ENCODE results near the gene INPP5E.

INPP5E gene

GRCh38 chr9:136401173-136401922, 38.3 kb downstream of the INPP5E start:
- DNase-seq, result no peak

- peak; percentile 91 for DNase-seq
Measured at GRCh38 chr9:136400038-136400834, 39.4 kb downstream of the INPP5E start, which contains the start of gene SNAPC4. SNAPC4 (minus strand) TSS chr9:136400170; CDS start chr9:136398428, 1,742 bp downstream.

DNA sequence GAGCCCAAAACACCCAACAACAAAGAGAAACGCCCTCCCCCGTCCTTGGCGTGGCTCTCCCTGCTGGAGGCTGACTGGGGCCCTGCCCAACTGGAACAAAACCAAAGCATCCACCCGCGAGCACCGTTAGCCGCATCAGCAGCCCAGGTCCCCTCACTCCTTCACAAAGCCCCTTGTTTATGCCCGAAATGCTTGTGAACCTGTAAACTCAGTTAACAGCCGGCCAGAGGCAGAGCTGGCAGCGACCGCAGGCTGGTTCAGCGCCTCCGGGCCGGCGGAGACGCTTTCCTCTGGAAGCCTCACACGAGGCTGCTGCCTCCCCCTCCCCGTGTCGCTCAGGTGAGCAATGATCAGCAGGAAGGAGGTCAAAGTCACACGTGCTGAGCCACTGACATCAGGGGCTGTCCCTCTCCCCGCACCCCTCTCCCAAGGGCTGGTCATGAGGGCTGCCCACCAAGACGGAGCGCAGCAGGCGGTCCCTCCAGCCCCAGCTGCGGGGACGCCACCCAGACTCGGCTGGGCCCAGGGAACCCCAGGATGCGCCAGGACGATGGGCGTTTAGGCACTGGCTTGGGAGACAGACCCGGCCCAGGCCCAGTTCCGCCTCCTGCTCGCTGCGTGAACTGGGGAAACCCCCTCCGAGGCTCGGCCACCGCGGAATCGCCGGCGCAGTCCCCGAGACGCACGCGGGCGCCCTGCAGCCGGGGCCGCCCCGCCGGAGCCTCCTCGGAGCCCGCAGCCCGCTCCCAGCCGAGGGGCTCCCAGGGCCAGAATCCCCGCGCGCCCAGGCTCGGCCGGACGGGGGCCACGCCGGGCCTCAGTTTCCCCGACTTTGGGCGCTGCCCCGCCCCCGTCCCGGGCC, 40.2 kb downstream of the INPP5E start:
- DNase-seq, result peak; percentile 52

DNA sequence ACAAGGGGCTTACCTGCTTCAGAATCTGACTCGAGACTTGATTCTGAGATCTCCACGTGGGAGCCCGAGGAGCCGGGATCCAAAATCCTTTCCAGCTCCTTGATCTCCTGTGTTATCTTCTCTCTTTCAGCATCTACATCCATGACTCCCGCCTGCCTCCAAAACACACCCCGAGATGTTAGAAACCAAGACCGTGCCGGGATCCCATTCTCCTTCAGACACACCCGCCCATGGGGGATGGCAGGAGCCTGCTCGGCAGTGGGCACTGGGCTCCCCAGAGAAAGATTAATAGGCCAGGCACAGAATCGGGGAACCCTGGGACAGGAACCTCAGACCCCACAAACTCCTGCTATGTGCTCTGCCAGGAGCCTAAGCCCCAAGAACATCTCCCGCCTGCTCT, 41.4 kb downstream of the INPP5E start:
- no peak for DNase-seq

DNA sequence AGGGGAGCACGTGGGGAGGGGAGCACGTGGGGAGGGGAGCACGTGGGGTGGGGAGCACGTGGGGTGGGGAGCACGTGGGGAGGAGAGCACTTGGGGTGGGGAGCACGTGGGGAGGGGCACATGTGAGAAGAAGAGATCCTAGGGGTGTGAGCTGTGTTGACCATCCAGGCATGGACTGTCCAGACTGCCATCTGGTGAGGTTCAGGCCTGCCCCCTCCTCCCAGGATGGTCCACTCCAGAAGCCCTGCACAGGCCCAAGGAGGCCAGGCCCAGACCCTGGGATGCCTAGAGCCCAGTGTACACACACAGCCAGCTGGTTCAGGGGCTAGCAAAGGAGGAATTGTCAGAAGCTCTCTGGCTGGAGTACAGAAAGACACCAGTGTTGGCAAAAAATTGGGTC, 42.0 kb downstream of the INPP5E start:
- no peak for DNase-seq

DNA sequence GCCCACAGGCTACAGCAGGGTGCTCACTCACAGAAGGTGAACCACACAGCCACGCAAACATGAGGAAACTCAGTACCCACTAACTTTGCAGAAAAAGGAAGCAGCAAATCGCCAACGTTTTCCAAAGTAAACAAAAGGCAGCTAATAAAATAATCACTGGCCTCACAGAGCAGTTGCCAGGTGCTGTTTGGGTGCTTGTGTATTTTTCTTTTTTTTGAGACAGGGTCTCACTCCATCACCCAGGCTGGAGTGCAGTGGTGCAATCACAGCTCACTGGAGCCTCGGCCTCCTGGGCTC, 43.5 kb downstream of the INPP5E start:
- DNase-seq, result no peak

DNA sequence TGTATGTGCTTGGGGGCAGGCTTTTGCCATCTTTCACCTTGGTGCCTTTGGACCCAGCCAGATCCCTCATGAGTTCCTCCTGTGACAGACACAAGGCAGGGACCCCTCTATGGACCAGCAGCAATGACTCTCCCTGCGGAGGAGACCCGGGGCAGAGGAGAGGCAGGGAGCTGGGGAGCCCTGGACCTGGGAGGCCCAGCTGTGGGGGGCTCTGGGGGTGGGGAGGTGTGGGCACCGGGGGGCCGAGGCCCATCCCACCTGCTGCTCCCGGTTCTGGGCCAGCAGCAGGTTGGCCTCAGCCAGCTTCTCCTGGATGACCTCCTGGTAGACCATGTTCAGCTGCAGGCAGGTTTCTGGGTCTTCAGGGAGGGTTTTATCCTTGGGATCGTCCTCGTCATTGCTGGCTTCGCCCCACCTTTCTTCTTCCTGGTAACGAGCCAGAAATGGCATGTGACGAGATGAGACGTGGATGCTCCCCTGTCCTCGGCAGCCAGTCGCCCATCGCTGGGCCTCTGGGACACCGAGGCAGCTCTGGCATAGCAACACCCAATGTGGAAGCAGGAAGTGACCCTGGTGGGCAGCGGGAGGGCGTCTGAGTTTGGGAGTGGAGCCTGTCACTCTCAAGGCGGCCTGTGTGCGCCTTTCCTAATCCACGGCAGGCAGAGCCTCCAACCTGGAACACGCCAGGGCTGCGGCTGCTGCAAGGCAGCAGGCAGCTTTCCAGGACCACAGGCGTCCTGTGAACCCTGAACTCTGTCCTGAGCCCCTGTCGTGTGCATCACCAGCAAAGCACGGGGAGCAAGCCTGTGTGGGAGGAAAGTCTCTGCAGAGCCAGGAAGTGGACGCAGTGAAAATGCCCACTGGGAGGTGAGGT, 44.1 kb downstream of the INPP5E start:
- DNase-seq, result no peak

- DNase-seq, result no peak
Measured at GRCh38 chr9:136395020-136395340, 44.7 kb downstream of the INPP5E start.

GRCh38 chr9:136394312-136395019, 45.2 kb downstream of the INPP5E start:
- DNase-seq, result no peak

DNA sequence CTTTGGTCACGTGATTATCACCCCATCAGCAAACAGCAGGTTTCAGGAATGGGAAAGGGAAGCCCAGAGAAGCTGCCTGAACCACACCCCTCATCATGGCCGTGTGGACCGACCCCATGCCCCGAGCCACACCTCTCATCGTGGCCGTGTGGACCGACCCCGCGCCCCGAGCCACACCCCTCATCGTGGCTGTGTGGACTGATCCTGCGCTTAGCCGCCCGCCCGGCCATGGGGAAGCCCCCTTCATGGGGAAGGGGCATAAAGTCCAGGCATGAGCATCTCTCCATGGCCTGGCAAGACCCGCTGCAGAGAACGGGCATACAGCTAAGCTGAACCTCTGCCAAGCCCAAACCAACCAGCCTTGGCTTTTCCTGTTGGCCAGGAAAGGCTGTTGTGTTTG, 46.1 kb downstream of the INPP5E start:
- no peak for DNase-seq

DNA sequence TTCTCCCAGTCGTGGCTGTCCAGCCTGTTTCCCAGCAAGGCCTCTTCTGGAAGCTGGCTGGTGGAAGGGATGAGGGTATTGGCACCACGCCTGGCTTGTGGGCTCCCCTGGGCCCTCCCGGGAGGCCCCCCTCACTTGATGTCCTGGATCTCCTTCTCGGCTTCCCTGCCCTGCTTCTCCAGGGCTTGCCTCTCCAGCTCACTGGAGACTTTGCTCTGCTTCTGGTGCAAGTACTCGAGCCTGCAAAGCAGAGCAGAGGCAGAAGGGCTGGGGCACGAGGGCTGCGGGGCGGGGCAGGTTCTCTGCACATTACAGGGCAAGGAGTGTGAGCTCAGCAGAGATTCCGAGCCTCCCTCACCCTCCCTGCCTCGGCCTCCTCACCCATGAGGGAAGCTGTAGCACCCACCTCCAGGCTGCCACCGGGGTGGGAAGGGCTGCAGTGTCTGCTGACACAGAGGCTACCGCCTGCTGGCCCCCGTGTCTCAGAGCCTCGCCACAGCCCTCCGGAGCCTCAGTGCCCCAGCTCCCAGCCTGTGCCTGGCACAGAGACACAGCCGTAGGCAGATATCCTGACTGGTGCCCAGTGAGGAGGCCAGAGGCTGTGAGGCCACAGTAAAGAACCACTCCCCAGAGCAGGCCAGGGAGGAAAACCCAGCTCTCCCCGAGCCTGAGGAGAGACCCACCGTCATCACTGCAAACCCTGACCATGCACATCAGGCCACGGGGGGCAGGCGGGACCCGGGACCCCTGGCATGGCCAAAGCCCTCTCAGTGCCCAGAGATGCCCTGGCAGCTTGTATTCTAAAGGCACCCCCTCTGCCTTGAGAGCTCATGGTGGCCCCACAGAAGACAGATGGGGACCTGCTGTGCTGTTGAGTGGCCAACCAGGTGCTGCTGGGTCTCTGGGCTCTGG, 46.9 kb downstream of the INPP5E start:
- no peak for DNase-seq

DNA sequence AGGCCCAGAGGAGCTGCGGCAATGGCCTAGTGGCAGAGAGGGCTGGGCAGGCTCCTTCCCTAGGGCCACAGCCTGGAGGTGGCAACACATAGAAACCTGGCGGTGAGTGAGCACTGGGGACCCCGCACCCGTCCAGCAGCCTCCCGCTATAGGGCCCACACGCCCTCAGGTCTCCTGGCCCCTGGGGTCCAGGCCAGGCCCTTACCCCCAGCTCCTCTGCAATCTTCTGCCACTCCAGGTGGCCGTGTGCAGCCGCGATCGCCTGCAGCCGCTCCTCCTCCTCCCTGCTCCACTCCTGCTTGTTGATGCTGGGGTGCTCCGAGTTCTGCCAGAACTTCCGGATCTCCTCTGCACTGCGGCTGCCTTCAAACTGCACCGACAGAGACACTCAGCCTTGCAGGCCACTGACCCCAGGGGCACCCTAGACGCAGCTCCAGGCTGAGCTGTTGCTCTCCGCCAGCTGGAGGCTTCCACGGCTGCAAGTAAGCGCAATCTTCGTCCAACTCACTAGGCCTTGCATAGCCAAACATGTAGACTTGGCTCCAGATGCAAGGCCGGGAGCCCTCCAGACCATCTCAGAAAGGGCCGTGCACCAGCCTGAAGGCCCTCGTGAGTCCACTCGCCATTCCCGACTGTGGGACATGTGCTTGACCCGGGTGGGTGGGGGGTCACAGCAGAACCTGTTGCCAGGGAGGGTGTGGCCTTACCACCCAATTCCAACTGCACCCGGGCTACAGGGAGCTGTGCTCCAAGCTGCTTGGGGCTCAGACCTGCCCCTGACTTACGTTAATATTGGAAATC, 47.7 kb downstream of the INPP5E start:
- no peak for DNase-seq

DNA sequence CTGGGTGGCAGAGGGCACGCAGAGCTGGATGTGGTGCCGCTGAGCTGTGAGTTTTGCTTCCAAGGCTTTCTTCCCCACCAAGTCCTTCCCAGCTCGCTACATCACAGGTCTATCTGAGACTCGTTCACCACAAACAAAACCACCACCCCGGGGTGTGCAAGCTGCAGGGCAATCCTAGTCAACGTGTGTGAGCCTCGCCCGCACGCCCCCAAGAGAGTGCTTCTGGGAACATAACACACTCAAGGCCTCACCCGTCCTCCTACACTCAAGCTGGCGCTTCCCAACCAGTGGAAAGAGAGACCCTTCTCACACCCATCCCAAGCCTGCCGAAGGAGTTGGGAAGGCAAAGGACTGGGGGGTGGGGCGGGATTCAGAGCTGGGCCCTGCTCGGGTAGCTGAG, 50.2 kb downstream of the INPP5E start:
- no peak for DNase-seq

DNA sequence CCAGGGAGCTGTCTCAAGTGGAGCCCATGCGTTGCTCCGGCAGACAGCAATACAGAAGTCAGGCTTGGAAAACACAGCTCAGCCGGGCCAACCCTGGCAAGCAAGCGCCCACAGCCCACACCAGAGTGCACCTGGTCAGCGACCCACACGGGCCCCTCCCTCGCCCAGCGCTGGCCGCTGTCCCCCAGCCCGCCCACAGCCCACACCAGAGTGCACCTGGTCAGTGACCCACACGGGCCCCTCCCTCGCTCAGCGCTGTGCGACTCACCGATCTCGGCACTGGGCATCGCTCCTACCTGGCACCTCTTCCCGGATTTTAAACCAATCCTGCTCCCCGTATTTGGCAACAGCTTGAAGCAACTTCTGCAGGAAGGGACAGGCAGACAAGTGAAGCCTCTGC, 52.4 kb downstream of the INPP5E start:
- DNase-seq, result no peak

DNA sequence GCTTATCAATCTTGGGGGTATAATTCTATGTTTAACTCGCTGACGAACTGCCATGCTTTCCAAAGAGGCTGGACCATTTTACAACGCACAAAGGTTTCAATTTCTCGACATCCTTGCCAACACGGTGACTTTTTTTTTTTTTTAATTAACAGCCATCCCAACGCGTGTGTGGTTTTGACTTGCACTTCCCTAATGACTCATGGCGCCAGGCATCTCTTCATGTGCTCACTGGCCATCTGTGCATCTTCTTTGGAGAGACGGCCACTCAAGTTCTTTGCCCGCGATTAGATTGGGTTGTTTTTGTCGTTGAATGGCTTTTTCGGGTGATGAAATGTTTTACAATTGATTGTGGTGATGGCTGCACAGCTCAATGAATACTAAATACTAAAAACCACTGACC, 53.6 kb downstream of the INPP5E start:
- DNase-seq, result no peak

GRCh38 chr9:136385015-136385414, 54.6 kb downstream of the INPP5E start:
- no peak for DNase-seq

DNA sequence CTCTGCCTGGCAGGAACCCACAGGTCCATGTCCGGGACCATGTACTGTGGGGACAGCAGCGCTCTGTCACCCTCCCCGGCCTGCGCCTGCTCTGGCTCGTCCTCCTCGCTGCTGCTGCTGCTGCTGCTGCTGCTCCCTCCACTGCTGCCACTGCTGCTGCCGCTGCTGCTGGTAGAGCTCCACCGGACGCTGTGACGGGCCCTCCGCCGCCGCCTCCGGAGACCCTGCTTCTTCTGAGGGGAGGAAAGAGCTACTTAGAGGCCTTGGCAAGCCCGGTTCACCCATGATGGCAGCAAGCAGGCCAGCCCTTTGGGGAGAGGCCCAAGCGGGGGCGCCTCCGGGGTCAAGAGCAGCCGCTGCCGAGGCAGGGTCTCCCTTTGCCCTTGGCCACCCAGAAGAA, 56.2 kb downstream of the INPP5E start:
- DNase-seq, result no peak

DNA sequence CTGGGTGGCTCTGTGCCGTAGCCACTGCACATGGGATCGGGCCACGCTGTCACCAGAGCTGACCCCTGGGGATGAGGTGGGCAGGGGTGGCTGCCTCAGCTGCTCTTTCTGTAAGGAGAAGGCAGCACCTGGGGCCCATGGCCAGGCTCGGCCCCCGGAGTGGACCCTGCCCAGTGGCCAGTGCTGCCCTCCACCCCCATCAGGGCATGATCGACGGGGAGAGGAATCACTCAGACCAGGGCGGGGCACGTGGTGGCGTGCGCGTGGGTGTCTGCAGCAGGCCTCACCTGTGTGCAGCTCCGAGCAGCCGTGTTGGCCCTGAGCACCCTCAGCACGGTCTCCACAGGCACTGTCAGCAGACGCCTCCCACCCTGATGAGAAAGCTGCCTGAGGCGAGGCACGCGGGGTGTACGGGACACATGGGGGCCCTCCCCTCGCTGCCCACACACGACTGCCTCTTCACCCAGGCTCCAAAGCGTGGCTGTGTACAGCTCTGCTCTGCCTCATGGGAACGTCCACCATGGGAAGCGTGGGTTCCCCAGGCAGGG, 57.6 kb downstream of the INPP5E start:
- DNase-seq, result no peak

GRCh38 chr9:136381311-136381710, 58.3 kb downstream of the INPP5E start:
- DNase-seq, result no peak

- no peak for DNase-seq
Measured at GRCh38 chr9:136380381-136380780, 59.3 kb downstream of the INPP5E start.
